NCI-H128 (cell line): ENCODE measurements around the gene PPP4R3C.
"Not testable (repeated sequence)": the region's sequence is repeated elsewhere in the genome, so short reads cannot be mapped to it uniquely, and the experiment has no call there.

Experiments used
- DNase-seq: peaks from one replicate; lab custom pipeline; 2025; ENCODE audit not compliant: unreplicated experiment; lab: John Stamatoyannopoulos, UW

PPP4R3C gene

DNA sequence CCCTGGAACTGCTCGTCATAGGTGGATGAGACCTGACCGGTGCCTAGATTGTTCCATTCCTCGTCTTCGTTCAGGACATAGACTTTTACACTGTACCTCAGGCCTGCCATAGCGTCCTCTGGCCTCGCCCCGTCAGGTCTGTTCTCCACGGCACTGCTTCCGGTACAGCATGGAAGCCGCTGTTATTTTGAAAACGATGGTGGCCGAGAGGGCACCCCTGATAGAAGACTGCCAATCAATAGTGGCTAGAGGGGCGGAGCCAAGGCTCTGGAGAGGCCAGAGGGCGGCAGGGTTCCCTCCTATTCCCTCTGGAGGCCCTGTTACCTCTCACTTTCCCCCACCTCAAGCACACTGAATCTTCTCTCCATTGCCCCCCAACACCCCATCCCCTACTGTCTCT is at the start of gene PPP4R3C:
PPP4R3C (minus strand) TSS at position 155 of the 400 bp plus-strand sequence; CDS start at position 110, 45 bp downstream.
- no peak for DNase-seq

DNA sequence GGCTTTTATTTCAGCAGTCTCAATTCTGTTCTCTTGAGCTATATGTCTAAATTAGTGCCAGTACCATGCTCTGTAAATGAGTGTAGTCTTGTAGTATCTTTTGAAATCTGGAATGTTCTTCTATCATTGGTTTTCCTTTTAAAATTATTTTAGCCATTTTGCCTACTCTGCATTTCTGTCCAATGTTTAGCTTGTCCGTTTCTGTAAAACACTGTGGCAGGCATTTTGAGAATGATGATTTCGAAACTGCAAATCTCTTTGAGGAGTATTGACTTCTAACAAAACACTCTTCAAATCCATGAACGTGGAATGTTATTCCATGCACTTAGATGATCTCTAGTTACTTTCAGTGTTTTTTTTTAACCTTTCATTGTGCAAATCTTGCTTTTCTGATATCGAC is 28.3 kb upstream of the PPP4R3C start:
- DNase-seq: no peak

DNA sequence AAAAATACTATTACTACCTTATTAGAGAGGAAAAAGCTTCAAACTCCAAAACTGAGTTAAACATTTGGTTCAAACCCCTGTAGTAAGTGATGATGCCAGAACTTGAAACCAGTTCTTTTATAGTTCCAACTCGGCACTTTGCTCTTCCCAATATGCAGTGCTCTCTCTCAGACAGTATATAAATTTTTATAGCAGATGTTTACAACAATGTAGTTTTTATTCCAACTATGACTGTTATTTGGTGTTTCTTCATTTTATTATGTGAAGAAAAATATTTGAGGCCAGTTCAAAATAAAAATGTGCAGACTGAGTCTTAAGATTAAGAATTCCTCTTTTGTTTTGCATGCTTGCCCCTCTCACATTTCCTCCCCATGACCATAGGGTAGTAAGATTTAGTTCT is 2.9 kb upstream of the PPP4R3C start:
- no peak for DNase-seq

DNA sequence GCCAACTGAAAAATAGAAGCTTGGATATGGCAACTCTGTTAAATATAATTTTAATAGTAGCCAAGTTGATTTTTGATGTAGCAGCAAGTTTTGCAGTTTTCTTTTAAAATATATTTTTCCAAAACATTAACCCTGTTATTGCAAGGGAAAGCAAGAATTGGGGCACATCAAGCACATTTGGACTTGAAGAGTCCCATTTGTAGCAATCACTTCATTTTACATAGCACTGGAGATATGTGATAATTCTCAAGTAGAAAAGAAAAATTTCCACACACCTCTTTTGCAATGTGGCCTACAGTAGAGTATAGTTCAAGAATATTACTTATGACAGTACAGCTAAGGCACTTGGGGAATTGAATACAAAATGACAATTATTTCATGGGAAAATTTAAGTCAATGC is 1.9 kb upstream of the PPP4R3C start:
- DNase-seq: no peak

DNA sequence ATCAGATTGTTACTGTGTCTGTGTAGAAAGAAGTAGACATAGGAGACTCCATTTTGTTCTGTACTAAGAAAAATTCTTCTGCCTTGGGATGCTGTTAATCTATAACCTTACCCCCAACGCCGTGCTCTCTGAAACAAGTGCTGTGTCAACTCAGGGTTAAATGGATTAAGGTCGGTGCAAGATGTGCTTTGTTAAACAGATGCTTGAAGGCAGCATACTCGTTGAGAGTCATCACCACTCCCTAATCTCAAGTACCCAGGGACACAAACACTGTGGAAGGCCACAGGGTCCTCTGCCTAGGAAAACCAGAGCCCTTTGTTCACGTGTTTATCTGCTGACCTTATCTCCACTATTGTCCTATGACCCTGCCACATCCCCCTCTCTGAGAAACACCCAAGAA is 4.0 kb downstream of the PPP4R3C start:
- not testable (repeated sequence) for DNase-seq

DNA sequence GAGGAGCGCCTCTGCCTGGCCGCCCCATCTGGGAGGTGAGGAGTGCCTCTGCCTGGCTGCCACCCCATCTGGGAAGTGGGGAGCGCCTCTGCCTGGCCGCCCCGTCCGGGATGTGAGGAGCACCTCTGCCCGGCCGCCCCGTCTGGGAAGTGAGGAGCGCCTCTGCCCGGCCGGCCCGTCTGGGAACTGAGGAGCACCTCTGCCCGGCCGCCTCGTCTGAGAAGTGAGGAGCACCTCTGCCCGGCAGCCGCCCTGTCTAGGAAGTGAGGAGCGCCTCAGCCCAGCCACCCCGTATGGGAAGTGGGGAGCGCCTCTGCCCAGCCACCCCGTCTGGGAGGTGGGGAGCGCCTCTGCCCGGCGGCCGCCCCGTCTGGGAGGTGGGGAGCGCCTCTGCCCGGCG is 4.6 kb downstream of the PPP4R3C start:
- not testable (repeated sequence) for DNase-seq

DNA sequence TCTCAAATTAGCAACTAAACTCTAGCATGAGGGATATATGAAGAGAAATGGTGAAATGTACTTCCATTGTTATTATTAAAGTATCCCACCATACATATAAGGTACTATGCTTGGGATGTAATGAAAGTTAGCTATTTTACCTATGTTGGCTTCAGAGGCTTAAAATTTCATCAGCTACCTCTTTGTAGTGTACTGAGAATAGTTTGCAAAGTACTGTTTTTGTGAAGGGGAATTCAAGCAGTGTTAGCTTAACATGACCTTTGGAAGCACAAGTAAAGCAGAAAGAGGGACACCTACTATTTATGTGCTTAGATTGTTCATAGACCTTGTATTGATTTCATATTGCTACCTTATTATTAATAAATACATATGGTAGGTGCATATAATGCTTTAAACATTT is 11.8 kb downstream of the PPP4R3C start:
- no peak for DNase-seq

DNA sequence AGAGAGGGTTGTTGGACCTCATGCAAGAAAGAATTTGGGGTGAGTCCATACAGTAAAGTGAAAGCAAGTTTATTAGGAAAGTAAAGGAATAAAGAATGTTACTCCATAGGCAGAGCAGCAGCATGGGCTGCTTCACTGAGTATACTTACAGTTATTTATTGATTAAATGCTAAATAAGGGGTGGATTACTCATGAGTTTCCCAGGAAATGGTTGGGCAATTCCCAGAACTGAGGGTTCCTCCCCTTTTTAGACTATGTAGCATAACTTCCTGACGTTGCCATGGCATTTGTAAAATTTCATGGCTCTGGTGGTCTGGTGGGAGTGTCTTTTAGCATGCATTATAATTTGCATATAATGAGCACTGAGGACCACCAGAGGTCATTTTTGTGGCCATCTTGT is 16.7 kb downstream of the PPP4R3C start:
- DNase-seq: no peak

DNA sequence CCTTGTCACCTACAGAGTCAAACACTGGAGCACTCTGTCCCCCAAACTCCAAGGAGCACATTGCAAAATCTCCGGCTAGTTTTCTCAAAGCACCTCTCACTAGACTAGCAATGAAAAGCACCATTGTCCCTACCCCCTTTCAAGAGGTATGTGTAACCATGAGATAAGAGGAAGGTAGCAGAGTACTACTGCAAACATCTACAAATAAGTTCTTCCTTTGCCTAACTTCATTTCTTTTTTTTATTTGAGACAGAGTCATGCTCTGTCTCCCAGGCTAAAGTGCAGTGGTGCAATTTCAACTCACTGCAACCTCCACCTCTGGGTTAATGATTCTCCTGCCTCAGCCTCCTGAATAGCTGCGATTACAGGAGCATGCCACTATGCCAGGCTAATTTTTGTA is 17.7 kb downstream of the PPP4R3C start:
- no peak for DNase-seq

DNA sequence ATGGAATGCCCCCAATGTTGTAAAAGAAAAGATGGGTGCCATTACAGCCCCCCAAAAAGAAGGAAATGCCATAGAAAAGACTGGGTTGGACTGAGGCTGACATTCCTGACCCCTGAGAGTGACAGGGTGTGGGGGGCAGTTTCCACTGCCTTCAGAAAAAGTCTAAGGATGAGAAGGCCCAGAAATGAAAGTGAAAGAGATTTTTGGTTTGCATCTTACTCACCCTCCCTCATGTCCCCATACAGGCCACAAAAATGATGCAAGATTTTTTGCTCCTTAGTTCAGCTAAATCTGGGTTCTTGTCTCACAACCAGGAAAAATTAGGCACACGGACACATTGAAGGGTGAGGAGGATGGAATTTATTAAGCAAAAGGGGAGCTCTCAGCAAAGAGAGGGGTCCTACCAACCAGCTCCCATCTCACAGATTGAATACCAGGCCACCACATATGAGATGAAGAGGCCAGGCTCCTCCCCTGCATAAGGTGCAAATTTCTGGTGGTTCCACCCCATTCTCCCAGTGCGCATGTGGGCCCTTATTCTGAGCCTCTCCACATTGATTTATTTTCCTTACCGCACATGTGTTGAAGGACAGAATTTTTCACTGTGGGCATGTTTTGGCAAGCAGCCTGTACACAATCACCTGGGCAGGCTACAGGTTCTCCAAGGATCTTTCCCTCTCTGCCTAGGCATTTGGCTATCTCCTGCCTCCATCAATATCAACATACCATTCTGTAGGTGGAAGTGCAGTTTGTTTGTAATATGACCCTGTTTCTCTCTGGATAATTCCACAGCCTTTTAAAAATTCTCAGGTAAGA is 18.8 kb downstream of the PPP4R3C start:
- no peak for DNase-seq

DNA sequence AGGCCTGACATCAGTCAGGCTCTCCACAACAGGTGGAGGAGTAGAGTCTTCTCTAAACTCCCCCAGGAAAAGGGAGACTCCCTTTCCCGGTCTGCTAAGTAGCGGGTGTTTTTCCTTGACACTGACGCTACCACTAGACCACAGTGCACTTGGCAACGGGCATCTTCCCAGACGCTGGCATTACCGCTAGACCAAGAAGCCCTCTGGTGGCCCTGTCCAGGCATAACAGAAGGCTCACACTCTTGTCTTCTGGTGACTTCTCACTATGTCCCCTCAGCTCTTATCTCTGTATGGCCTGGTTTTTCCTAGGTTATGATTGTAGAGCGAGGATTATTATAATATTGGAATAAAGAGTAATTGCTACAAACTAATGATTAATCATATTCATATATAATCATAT is 20.7 kb downstream of the PPP4R3C start:
- not testable (repeated sequence) for DNase-seq

DNA sequence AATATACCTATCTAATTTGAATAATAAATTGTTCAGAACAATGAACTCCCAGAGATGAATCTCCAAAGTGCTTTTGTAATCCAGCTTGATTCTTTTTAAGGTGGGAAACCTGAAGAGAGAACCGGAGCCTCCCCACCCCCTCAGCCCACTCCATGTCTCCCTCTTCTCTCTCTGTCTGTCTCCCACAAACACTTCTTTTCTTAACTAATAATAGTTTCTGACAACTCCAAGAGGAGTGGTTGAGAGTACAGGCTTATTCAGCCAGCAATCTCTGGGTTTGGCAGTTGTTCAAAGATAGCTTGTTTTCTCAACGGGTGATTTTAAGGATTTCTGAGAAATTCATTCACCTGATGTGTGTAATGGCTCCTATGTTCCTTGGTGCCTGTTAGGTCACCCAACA is 23.4 kb downstream of the PPP4R3C start:
- DNase-seq: no peak

DNA sequence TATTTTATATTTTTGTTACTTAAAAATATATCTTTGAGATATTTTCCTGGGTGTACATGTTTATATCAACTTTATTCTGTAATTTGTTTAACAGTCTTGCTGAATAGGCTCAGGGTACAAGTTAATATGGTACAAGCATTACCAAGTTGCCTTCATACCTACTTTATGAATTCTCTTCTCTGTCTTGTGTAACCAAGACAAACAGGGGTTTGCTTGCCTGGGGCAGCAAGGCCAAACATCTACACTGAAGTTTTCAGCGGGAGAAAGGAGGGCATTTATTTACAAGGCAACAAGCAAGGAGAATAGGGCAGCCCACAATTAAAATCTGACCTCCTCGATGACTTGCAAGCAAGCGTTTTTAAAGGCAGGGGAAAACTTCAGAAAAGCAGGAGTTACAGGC is 24.2 kb downstream of the PPP4R3C start:
- no peak for DNase-seq

DNA sequence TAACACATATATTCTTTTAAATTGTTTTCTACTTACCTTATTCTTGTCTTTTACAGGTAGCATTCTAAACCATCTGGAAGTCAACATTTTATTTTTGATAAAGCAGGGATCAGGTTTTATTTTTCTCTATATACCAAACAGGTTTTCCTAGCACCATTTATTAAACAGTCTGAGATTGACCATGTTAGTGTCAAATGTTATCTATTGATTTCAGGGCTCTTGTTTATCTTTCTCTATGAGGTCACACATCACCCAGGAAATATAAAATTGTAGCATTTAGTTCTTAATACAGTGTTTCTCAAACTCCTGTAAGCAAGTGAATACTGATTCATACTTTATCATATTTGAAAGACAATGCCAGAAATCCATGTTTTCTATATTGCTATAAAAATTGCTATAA is 28.1 kb downstream of the PPP4R3C start:
- no peak for DNase-seq
